Effector CD4-positive, alpha-beta T cell (primary cell): ENCODE data around the gene MLIP. TPM values are rescaled to one million over a fixed set of nuclear protein-coding genes. Genes with fewer than 3 reads are reported as not detected.
"Not testable (repeated sequence)": the region's sequence is repeated elsewhere in the genome, so short reads cannot be mapped to it uniquely, and the experiment has no call there.

Source experiments
- DNase-seq: peaks from one replicate; pipeline ENCODE4 v3.0.0-alpha.2; 2020
- total RNA-seq: gene quantifications from one replicate; lab custom pipeline; 2026; lab: John Stamatoyannopoulos, UW

The MLIP gene, protein sequence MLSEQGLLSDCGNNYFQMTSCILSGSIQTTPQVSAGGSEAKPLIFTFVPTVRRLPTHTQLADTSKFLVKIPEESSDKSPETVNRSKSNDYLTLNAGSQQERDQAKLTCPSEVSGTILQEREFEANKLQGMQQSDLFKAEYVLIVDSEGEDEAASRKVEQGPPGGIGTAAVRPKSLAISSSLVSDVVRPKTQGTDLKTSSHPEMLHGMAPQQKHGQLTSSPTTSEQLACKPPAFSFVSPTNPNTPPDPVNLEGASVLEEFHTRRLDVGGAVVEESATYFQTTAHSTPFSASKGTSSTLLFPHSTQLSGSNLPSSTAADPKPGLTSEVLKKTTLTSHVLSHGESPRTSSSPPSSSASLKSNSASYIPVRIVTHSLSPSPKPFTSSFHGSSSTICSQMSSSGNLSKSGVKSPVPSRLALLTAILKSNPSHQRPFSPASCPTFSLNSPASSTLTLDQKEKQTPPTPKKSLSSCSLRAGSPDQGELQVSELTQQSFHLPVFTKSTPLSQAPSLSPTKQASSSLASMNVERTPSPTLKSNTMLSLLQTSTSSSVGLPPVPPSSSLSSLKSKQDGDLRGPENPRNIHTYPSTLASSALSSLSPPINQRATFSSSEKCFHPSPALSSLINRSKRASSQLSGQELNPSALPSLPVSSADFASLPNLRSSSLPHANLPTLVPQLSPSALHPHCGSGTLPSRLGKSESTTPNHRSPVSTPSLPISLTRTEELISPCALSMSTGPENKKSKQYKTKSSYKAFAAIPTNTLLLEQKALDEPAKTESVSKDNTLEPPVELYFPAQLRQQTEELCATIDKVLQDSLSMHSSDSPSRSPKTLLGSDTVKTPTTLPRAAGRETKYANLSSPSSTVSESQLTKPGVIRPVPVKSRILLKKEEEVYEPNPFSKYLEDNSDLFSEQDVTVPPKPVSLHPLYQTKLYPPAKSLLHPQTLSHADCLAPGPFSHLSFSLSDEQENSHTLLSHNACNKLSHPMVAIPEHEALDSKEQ
- not detected for total RNA-seq

DNA sequence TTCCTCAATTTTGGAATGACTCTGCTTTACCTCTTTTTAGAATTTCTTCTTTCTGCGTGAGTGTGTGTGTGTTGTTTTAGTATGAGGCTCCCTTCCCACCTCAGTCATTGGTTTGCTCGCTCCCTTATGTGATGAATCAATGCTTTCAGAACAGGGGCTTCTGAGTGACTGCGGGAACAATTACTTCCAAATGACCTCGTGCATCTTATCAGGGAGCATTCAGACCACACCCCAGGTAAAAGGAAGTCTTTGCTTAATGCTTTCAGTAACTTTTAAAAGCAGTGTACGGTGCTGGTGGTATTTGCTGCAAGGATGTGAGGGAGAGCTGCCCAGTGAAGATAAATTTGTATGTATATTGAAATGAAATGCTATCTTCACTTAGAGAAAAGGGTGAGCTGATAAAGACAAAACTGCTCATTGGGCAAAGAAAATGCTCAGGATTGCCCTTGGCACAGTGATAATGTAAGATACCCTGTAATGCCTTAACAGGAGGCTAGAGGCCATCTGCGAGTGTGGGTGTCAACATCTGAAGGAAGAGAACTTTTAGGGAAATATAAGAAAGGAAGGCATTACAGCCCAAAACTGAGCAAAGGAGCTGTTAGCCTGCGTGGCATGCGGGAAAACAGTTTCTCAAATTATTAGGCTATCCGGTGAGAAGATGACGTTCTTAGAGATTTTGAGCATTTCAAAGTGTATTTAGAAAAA is at the start of gene MLIP:
Gene MLIP (plus strand): TSS at position 103 of the 705 bp plus-strand sequence. CDS start 37 bp downstream, at position 140.
- no peak for DNase-seq

DNA sequence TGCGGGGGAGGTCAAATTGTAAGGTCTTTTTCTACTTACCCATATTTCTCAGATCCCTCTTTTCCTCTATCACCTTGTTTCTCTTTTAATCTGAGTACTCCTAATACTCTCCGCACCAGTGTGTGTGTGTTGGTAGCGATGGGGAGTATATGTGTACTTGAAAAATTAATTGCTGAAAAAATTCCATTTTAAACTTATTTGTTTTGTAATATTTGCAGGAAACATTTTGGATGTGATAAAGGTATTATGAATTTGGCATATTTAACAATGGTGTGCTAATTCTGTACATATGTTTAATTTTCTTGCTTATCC is 48.1 kb upstream of the MLIP start:
- DNase-seq, result no peak

DNA sequence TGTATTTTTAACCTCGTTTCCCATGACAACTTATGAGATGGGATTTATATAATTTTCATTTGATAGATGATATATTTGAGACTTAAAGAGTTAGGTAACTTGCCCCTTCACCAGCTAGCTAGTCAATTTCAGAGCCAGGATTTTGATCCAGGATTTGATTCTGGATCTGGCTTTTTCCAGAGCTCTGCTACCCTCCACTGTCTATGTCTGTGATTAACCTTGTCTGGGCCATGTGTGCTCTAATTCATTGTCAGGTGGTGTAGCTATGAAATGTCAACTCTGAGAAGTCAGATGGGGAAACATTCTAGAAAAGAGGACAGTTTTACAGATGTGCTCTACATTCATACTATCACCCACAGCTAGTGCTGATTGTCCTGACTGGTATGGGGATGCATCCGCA is 42.5 kb upstream of the MLIP start:
- DNase-seq, result no peak

DNA sequence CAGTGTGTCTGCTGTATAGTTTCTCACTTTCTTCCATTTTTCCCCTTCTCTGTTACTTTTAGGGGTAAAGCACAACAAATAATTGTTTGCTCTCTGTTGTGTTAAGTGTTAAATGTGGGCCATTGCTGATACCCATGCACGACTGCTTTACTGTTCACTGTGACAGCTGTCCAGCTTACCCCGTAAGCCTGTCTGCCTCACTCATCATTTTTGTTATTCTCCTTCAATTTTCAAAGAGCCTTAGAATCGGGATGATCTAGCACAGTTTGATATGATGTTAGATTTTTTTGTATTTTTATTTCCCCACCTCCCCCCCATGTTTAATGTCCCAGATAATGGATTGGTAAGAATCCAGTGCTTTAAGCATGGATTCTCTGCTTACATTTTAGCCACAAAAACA is 41.2 kb upstream of the MLIP start:
- DNase-seq, result no peak

DNA sequence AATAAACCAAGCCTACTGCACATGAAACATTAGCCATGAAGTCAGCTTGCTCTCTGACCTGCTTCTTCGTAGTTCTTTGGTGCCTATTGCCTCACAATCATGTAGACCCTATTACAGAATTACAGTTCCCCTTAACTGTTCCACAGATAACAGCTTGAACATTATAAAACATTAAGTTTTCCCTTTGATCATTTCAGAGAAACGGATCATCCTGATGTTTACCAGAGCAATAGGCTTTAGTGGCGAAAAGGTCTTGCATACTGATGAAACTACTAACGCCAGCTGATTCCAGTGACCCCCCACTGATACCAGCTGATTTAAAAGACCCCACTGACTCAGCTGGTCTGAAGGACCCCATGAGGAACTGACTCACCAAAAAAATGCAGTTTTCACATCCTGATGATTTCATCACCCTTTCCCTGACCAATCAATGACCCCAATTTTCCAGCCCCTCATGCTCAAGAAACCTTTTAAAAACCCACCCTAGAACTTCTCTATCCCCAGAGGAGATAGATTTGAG is 39.4 kb upstream of the MLIP start:
- DNase-seq, result no peak

DNA sequence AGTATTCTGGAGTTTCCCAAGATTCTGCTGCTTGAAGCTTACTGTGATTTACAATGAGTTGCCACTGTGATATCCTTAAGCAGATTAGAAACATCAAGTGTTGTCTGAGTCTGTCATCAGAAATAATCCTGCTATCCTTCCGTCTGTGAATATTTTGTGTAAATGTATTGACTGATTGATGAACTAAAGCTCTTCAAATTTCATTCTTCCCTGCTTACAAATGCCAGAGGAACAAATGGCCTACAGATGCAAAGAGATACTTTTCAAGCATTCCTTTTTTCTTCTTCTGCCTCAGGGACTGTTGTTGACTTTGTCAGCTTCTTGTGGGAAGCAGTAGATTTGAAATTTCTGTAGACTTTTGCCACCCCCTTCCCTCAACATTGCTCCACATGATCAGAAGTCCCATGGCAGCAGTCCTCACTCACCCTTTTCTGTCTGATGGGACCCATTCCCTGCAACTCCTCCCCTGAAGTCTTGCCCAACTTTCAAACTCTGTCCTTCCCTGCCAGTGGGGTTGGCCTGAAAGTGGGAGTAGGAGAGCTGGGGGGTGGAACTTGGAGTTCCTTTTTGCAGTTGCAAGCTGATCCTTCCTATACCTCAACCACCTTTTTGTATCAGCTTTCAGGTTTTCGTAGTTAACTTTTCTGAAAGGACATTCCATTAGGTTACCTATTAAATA is 38.5 kb upstream of the MLIP start:
- DNase-seq, result no peak

DNA sequence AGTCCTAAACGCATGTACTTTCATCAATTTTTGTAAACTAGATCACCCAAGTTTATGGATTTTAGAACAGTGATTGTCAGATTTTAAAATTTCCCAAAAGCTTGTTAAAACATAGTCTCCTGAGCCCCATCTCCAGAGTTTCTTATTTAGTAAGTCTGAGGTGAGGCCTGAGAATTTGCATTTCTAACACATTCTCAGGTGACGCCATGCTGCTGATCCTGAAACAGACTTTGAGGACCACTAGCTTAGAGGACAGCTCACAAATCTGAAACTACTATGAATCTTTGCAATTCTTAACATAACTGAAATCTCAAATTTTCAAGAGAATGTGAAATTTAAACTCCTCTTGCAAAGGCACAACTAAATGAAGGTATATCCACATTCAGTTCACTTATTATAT is 37.8 kb upstream of the MLIP start:
- DNase-seq, result no peak

DNA sequence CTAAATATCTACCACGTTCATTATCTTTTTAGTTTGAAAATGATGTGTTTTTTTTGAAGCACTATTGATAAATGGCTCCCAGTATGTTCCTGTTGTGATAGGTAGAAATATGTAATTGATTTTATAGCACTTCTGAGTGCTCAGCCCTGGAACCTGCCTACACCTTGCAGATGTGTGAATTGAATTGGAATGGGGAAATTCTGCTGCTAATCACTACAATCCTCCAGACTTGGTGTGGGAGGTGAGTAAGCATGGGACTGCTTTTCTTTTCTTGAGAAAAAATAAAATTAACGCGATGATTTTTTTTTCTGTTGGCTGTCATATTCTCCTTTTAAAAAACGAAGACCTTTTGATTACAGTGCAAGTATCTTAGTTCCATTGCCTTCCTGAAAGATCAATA is 37.1 kb upstream of the MLIP start:
- no peak for DNase-seq

DNA sequence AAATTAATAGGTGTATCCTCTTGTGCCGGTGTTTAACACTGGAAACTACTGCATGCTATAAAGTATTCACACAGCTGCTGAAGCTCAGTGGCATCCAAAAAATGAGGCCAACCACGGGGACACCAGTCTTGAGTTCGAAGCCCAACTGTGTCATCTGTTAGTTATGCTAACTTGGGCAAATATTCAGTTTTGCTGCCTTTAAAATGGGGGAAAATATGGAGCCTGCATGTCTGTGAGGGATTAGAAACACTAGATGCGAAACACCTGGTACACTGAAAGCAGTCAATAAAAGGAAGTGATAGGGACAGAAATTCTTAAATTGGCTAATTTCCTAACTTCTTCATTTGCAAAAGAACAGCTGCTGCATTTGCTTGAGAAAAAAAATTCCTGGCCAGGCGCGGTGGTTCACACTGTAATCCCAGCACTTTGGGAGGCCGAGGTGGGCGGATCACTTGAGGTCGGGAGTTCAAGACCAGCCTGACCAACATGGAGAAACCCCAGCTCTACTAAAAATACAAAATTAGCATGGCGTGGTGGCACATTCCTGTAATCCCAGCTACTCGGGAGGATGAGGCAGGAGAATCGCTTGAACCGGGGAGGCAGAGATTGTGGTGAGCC is 36.6 kb upstream of the MLIP start:
- no peak for DNase-seq

DNA sequence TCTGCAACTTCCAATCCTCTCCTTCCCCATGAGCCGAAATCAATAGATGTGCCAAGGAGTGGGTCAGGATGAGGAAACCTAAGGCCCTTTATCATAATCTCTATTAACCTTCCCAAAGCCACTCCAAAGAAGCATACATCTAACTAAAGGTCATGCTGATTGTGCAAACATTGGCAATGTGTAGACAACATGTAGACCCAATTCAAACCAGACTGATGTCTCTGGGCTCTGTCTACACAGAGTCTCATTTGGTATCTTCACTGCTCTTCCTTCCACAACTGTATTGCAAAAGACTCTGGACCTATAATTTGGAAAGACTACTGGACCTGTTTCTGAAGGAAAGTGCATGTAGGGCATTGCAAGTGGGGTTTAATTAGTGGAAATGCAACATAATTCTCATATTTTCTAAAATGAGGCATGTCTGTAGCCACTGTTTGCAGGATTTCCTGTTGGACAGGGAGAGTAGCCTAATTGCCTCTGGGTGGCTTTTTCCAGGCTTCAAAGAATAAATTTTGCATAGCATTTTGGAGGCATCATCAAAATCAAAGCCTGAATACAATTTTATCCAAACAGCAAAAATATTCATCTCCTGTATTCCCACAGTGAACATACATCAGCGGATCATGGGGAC is 35.0 kb upstream of the MLIP start:
- DNase-seq, result no peak

DNA sequence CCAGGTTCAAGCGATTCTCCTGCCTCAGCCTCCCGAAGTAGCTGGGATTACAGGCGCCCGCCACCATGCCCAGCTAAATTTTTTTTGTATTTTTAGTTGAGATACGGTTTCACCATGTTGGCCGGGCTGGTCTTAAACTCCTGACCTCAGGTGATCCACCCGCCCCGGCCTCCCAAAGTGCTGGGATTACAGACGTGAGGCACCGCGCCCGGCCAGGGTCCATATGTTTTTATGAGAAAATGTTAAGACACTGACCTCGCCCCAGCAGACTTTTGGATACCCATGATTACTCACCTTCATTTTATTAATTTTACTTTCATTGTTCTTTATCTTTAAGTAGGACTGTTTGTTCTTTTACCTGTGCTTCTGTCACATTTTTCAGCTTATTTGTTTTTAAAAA is 29.7 kb upstream of the MLIP start:
- DNase-seq, result not testable (repeated sequence)

DNA sequence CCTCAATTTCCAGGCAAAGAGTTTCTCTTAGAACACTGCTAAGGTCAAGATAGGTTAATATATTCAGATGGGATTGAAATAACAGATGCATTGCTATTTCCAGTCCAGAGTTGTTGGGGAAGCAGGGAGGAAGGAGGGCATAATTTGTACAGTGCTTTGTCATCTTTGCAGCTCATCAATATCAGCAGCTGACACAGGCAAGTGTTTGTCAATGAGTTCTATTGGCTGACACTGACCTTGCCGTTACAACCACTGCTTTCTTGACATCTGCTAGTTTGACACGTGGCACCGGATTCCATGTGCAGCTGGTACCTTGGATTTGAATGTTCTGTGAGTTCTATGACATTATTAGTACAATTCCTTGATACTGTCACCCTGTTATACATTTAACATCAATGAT is 28.0 kb upstream of the MLIP start:
- DNase-seq, result no peak

DNA sequence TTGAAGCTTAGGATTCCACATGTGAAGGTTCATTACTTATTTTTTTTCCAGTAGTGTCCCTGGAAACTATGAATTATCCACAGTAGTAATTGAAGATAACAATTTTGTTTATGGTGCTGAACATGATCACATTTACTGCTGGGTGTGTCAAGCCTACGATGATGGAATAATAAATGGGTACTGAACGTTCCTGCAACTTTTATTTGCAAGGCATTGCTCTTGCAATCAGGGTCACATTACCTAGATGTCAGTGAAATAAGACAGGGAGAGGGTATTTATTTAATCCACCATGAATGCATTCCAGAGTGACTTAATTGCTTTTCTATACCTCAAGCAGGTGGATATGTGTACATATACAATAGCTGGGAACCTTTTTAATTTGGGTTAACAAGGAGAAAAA is 27.0 kb upstream of the MLIP start:
- DNase-seq, result no peak

DNA sequence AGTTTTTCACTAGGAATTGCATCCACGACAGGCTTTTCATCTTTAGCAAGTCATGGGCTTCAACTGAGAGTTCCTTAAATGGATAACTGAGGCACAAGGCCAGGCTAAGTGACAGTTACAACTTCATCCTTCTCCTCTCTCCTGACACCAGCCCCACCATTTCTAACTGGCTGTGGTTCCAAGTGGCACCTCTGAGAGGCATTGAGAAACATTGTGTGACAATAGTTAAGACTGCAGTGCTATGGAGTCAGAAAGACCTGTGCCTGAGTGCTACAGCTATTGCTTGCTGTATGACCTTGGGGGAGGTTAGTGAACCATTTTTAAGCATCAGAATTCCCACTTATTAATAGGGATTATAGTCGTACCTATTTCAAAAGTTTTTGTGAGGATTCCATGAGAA is 26.2 kb upstream of the MLIP start:
- DNase-seq, result no peak

DNA sequence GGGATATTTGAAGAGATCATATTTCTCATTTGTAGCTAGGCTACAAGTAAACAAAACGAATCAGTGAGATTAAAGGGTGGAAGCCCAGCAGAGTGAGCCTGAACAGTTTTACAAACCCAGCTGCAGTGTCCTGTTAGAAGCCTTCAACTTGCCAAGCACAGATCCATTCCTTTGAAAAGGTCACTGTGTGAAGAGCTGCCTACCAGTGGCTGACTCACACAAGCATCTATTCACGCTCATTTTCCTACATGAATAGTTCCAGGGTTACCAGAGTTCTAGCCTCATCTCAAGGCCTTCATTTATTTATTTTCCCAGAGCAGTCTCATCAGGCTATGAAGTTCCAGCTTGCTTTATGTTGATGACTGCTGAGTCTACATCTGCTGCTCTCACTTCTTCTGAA is 25.7 kb upstream of the MLIP start:
- DNase-seq, result no peak

DNA sequence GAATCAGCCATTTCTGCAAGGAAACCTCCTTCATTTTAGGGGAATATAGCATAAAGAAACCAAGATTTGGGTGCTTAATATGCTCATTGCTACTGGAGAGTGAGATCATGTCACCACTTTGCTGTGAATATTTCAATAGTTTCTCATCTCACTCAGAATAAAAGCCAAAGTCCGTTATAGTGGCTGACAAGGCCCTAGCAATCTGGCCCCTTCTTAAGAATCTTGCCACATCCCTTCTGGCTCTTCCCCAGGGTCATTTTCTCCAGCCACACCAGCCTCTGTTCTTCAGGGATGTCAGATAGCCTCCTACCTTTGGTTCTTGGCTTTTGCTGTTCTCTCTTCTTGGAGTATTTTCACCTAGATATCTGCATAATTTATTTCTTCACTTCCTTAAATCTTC is 24.8 kb upstream of the MLIP start:
- DNase-seq, result no peak

DNA sequence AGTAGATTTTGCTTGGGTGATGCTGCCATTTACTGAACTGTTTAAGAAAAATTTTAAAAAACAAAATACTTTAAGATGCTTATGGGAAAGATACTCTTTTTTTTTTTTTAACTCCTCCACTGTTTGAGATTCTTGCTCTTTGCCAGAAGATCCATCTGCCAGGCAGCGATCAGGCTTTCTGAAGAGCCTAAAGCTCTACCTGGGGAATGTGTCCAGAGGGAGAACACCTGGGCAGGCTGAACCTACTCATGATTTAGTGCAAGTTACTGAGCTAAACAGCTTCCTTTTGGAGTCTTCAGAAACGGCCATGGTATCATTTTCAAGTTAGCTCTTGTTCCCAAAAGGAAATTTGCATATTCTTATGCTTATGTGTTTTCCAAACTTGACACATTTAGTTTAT is 23.5 kb upstream of the MLIP start:
- DNase-seq, result no peak

DNA sequence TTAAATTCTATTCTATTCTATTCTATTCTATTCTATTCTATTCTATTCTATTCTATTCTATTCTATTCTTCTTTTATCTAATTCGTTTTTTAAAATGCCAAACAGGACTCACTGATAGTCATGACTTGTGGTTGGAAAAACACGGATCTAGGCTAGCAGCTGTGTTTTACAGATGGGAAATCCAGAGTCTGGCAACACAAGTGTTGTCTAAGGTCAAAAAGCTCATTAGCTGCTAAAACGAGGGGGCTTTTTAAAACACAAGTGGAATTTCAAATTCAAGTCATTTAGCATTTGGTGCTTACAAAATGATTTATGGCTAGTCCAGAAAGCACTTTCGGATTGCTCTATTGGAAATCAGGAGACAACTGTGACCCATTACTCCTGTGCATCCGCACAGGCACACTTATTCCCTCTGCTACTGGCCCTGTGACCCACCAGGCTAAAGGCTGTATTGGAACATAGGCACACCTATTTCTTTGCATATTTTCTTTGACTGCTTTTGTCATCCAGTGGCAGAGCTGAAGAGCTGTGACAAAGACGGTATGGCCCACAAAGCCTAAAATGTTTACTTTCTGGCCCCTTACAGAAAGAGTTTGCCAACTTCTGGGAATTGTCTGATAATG is 17.8 kb upstream of the MLIP start:
- DNase-seq, result no peak

DNA sequence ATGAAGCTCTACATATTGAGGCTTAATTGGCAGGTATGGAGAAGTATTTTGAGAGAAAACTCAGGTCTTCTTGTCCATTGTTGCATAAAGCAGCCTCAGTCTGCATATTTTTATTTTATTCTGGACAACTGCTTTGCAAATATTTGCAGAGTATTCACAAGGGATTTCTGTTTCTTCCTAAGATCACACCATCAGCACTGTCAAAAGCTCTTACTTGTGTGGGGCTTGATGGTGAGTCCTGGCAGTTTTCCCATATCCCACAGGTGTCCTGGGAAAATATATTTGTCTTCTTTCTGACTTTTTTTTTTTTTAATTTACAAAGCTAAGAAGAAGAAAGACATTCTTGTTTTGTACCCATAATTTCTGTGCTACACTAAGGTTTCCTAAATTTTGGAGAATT is 16.9 kb upstream of the MLIP start:
- no peak for DNase-seq

DNA sequence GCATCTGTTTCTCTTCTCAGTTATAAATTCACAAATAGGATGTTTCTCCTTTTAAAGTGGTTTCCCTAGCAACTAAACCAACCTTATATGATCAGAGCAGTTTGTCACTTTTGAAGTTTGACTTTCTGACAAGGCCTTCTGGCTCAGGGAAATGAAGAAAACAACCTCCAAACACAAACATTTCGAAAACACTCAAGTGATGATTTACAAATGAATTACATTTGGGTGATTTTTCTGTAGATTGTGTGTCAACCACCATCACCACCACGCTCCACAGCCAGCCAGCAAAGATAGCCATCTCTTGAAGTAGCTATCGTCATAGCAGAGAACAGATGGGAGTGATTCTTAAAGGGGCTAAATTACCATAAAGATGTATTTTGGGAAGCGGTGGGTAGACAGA is 16.5 kb upstream of the MLIP start:
- DNase-seq, result no peak

DNA sequence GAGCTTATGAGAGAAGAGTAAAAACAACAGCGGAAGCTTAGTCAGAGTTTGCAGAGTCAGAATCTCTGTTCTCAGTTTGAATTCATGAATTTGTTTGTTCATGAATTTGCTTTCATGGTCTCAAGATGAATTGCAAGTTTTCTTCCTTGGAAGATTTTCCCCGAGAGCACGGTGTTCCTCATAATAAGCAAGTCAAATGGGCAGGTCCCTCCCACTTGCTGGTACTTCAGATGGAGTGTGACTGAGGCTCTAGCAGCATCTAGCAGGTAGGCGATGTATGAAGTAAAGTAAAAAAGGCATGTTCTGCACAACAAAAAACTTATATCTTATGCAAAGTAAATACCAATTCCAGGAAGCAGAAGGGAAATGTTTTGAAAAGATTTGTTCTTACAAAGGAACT is 15.5 kb upstream of the MLIP start:
- DNase-seq, result no peak
